Non-pigmented ciliary epithelial cell (primary cell): ENCODE results near the gene KLHL2.
"Not testable (repeated sequence)": the region's sequence is repeated elsewhere in the genome, so short reads cannot be mapped to it uniquely, and the experiment has no call there.

Experiments
- DNase-seq: peaks from one replicate; pipeline ENCODE4 v3.0.0-alpha.2; 2010; ENCODE audit warnings: low read depth

KLHL2 gene

GRCh38 chr4:165331359-165331758, 124.0 kb downstream of the KLHL2 start:
- DNase-seq: no peak

GRCh38 chr4:165331823-165332222, 124.5 kb downstream of the KLHL2 start:
- no peak for DNase-seq

GRCh38 chr4:165332502-165332901, 125.1 kb downstream of the KLHL2 start:
- no peak for DNase-seq

GRCh38 chr4:165335163-165335703, 127.9 kb downstream of the KLHL2 start:
- DNase-seq: no peak

- DNase-seq: no peak
These were observed 129.4 kb downstream of the KLHL2 start for GRCh38 chr4:165336743-165337142.

GRCh38 chr4:165342340-165342739, 135.0 kb downstream of the KLHL2 start:
- not testable (repeated sequence) for DNase-seq

GRCh38 chr4:165343353-165344191, 136.2 kb downstream of the KLHL2 start:
- DNase-seq: no peak

- DNase-seq: no peak
These were observed 138.5 kb downstream of the KLHL2 start for GRCh38 chr4:165345666-165346417.

GRCh38 chr4:165347647-165348569, 140.5 kb downstream of the KLHL2 start:
- DNase-seq: no peak

- DNase-seq: no peak
These were observed 144.2 kb downstream of the KLHL2 start for GRCh38 chr4:165351359-165352130.

- DNase-seq: no peak
These were observed 148.5 kb downstream of the KLHL2 start for GRCh38 chr4:165355900-165356300.

- DNase-seq: no peak
These were observed 152.1 kb downstream of the KLHL2 start for GRCh38 chr4:165359506-165359905.

- DNase-seq: no peak
These were observed 152.8 kb downstream of the KLHL2 start for GRCh38 chr4:165360041-165360695.

- DNase-seq: no peak
These were observed 153.8 kb downstream of the KLHL2 start for GRCh38 chr4:165360985-165361670.

GRCh38 chr4:165361810-165362209, 154.4 kb downstream of the KLHL2 start:
- no peak for DNase-seq

- DNase-seq: no peak
These were observed 157.2 kb downstream of the KLHL2 start for GRCh38 chr4:165364452-165365080.

GRCh38 chr4:165367040-165367439, 159.7 kb downstream of the KLHL2 start:
- no peak for DNase-seq

- DNase-seq: no peak
These were observed 160.8 kb downstream of the KLHL2 start for GRCh38 chr4:165368114-165368513.

GRCh38 chr4:165368567-165368966, 161.2 kb downstream of the KLHL2 start:
- DNase-seq: no peak
